ENCODE data around the gene POU2AF1. TPM values are rescaled to one million over a fixed set of nuclear protein-coding genes. Genes with fewer than 3 reads are reported as not detected.
"Not testable (repeated sequence)": the region's sequence is repeated elsewhere in the genome, so short reads cannot be mapped to it uniquely, and the experiment has no call there.

POU2AF1 gene
- total and polyA plus RNA-seq, 2 of the 8 experiments (the other 6 are each of a cell fraction or from before 2014, with no cell fraction given): not detected

GRCh38 chr11:111395081-111395480 is 16.0 kb upstream of the POU2AF1 start (continued):
- TF ChIP-seq MAX (IDR thresholded peaks at IDR 0.05): no peak
- TF ChIP-seq ZNF274 (IDR thresholded peaks at IDR 0.05; ENCODE audit: borderline replicate concordance, extremely low read depth, low read length): no peak
- TF ChIP-seq GTF2F1 (IDR thresholded peaks at IDR 0.05; ENCODE audit: borderline replicate concordance, low read depth, low read length): no peak
- TF ChIP-seq SP2 (IDR thresholded peaks at IDR 0.05; ENCODE audit: low read length): no peak

GRCh38 chr11:111394147-111394546 is 15.1 kb upstream of the POU2AF1 start:
- H3K9me3 ChIP-seq (ENCODE audit: insufficient read depth in 2 of 2, low read depth in 1 of 2, low read length in 1 of 2); H4K5ac ChIP-seq (ENCODE audit: insufficient read length, low read depth, low read length); DNase-seq (ENCODE audit: low read depth in 1 of 2, low spot score in 2 of 2); FAIRE-seq; H2BK120ac ChIP-seq (replicated peaks; ENCODE audit: low read depth, low read length); H3K36me3 ChIP-seq (ENCODE audit: control insufficient read depth in 2 of 4, insufficient read depth in 4 of 4, low read length in 3 of 4); H4K20me1 ChIP-seq (replicated peaks in 1 of 2; ENCODE audit: control insufficient read depth in 1 of 2, insufficient read depth in 2 of 2, low read length in 2 of 2); H3K23me2 ChIP-seq (ENCODE audit: low read depth, low read length); H2AK5ac ChIP-seq (ENCODE audit: low read depth, low read length); H3K56ac ChIP-seq (replicated peaks; ENCODE audit: insufficient read length, low read depth, low read length); H3K9ac ChIP-seq (replicated peaks in 1 of 4; ENCODE audit: extremely low read depth in 1 of 4, low read depth in 3 of 4, low read length in 3 of 4); H2BK15ac ChIP-seq (ENCODE audit: low read length); H4K91ac ChIP-seq (replicated peaks; ENCODE audit: insufficient read length, low read length); H3K27me3 ChIP-seq (replicated peaks in 1 of 4; ENCODE audit: control insufficient read depth in 3 of 4, extremely low read depth in 1 of 4, insufficient read depth in 3 of 4, low read length in 3 of 4); H4K8ac ChIP-seq (ENCODE audit: extremely low read depth, insufficient read depth, low read length); H3K4me2 ChIP-seq (ENCODE audit: insufficient read depth in 1 of 2, low read depth in 2 of 2, low read length in 2 of 2); H2BK20ac ChIP-seq (ENCODE audit: low read length); H2BK5ac ChIP-seq (ENCODE audit: low read depth, low read length); POLR2A ChIA-PET (ENCODE audit: partially characterized antibody); H3K27ac ChIP-seq (ENCODE audit: low read depth, low read length); H2BK12ac ChIP-seq (ENCODE audit: low read depth, low read length); H3K23ac ChIP-seq (ENCODE audit: insufficient read length); H3K14ac ChIP-seq (ENCODE audit: insufficient read length); H3K79me2 ChIP-seq (ENCODE audit: control insufficient read depth in 1 of 2, insufficient read depth in 2 of 2, low read length in 2 of 2); H3K4me3 ChIP-seq (ENCODE audit: extremely low read depth in 1 of 4, insufficient read depth in 2 of 4, low read depth in 3 of 4, low read length in 4 of 4); H2AFZ ChIP-seq (ENCODE audit: low read length); H3K4ac ChIP-seq (replicated peaks; ENCODE audit: insufficient read length, low read depth, low read length); H3K79me1 ChIP-seq (ENCODE audit: low read depth, low read length); H3K4me1 ChIP-seq (replicated peaks in 1 of 4; ENCODE audit: control insufficient read depth in 3 of 4, insufficient read depth in 4 of 4, low read length in 3 of 4); H3K18ac ChIP-seq (ENCODE audit: extremely low read depth, low read length): not testable (repeated sequence)
- CTCF ChIA-PET (ENCODE audit: partially characterized antibody): interaction anchor here (1.2 to 1.8 kb wide), 5 partner anchors 29 to 118 kb away, joined by 3 to 6 read pairs (median 6); no protein-coding TSS in a partner anchor
- whole genome bisulfite sequencing, 2 experiments (ENCODE audit: extremely low coverage in 1 of 2, insufficient coverage in 1 of 2, insufficient read length in 1 of 2, insufficient replicate concordance in 2 of 2, low coverage in 1 of 2, low lambda C conversion rate in 2 of 2, missing lambda C conversion rate in 1 of 2): 61% methylated on average over 4 of the region's 4 CpGs; no CpG with 5 or more reads in 1 of the 2 experiments

All from H1 (cell line).